HUES6 (cell line): ENCODE measurements around the gene UBAC1.

Source experiments
- H3K27ac ChIP-seq: 2 replicates; pipeline ENCODE4 v1.7.0; 2013; ENCODE audit warnings: low read depth, mild to moderate bottlenecking, low read length, inconsistent platforms
- H3K27me3 ChIP-seq: 2 replicates; pipeline ENCODE4 v1.6.1; 2013; ENCODE audit warnings: low read length; ENCODE audit not compliant: control insufficient read depth, insufficient read depth
- H3K36me3 ChIP-seq: 2 replicates; pipeline ENCODE4 v1.6.1; 2013; ENCODE audit warnings: low read length; ENCODE audit not compliant: control insufficient read depth, insufficient read depth
- H3K4me1 ChIP-seq: 2 replicates; pipeline ENCODE4 v1.6.1; 2013; ENCODE audit warnings: low read length; ENCODE audit not compliant: control insufficient read depth, insufficient read depth
- H3K4me3 ChIP-seq: 2 replicates; pipeline ENCODE4 v1.5.1; 2013; ENCODE audit warnings: low read depth, low read length
- H3K9ac ChIP-seq: one replicate; pipeline ENCODE4 v1.6.1; 2013; ENCODE audit warnings: mild to moderate bottlenecking, low read length
- H3K9me3 ChIP-seq: 2 replicates; pipeline ENCODE4 v1.6.1; 2013; ENCODE audit warnings: low read depth, low read length; ENCODE audit not compliant: control insufficient read depth, insufficient read depth

UBAC1 gene

GRCh38 chr9:135931349-135931820 lies 29.8 kb downstream of the UBAC1 start:
- Histone ChIP-seq H3K9ac (no peak overlapping the region), H3K27me3 (no peaks in the 10 kb centered on the region), H3K27ac (no peak overlapping the region), H3K4me3 (no peak overlapping the region), H3K36me3 (peaks cover 44% of the 10 kb centered on the region), H3K4me1 (no peaks in the 10 kb centered on the region), H3K9me3 (no peaks in the 10 kb centered on the region)

GRCh38 chr9:135930446-135931345 lies 30.5 kb downstream of the UBAC1 start:
- H3K27me3 ChIP-seq = no peaks in the 10 kb centered on the region
- H3K27ac ChIP-seq = no peak overlapping the region
- H3K36me3 ChIP-seq = peaks cover 39% of the 10 kb centered on the region
- H3K9ac ChIP-seq = no peak overlapping the region
- no peaks in the 10 kb centered on the region for H3K9me3 ChIP-seq
- no peaks in the 10 kb centered on the region for H3K4me1 ChIP-seq
- no peak overlapping the region for H3K4me3 ChIP-seq

GRCh38 chr9:135929656-135930445 lies 31.3 kb downstream of the UBAC1 start:
- H3K4me3 ChIP-seq = no peak overlapping the region
- H3K4me1 ChIP-seq = no peaks in the 10 kb centered on the region
- H3K27ac ChIP-seq = no peak overlapping the region
- H3K36me3 ChIP-seq = peaks cover 32% of the 10 kb centered on the region
- no peak overlapping the region for H3K9ac ChIP-seq
- no peaks in the 10 kb centered on the region for H3K9me3 ChIP-seq
- no peaks in the 10 kb centered on the region for H3K27me3 ChIP-seq

- H3K27me3 ChIP-seq = no peaks in the 10 kb centered on the region
- no peak overlapping the region for H3K27ac ChIP-seq
- H3K9ac ChIP-seq = no peak overlapping the region
- H3K36me3 ChIP-seq = peaks cover 36% of the 10 kb centered on the region
- H3K4me3 ChIP-seq = no peak overlapping the region
- H3K4me1 ChIP-seq = no peaks in the 10 kb centered on the region
- no peaks in the 10 kb centered on the region for H3K9me3 ChIP-seq
These were observed 32.2 kb downstream of the UBAC1 start for GRCh38 chr9:135928731-135929655.

GRCh38 chr9:135928074-135928730 lies 33.0 kb downstream of the UBAC1 start:
- Histone ChIP-seq H3K4me3 (no peak overlapping the region), H3K27me3 (no peaks in the 10 kb centered on the region), H3K4me1 (no peaks in the 10 kb centered on the region), H3K36me3 (peaks cover 31% of the 10 kb centered on the region), H3K9ac (no peak overlapping the region), H3K9me3 (no peaks in the 10 kb centered on the region), H3K27ac (no peak overlapping the region)

- H3K27ac ChIP-seq = no peak overlapping the region
These were observed 33.8 kb downstream of the UBAC1 start for GRCh38 chr9:135927195-135928013.

GRCh38 chr9:135926402-135927194 lies 34.6 kb downstream of the UBAC1 start:
- Histone ChIP-seq H3K4me1 (no peaks in the 10 kb centered on the region), H3K4me3 (no peak overlapping the region), H3K27ac (no peak overlapping the region), H3K9ac (no peak overlapping the region), H3K36me3 (peaks cover 20% of the 10 kb centered on the region), H3K9me3 (no peaks in the 10 kb centered on the region), H3K27me3 (no peaks in the 10 kb centered on the region)

More at GRCh38 chr9:135927195-135928013, 33.8 kb downstream of the UBAC1 start:
- no peaks in the 10 kb centered on the region for H3K27me3 ChIP-seq
- no peak overlapping the region for H3K4me3 ChIP-seq
- no peak overlapping the region for H3K9ac ChIP-seq
- no peaks in the 10 kb centered on the region for H3K4me1 ChIP-seq
- peaks cover 23% of the 10 kb centered on the region for H3K36me3 ChIP-seq
- no peaks in the 10 kb centered on the region for H3K9me3 ChIP-seq

- H3K36me3 ChIP-seq = peaks cover 10% of the 10 kb centered on the region
- H3K9me3 ChIP-seq = no peaks in the 10 kb centered on the region
- H3K4me1 ChIP-seq = no peaks in the 10 kb centered on the region
- H3K9ac ChIP-seq = no peak overlapping the region
- H3K27me3 ChIP-seq = no peaks in the 10 kb centered on the region
- no peak overlapping the region for H3K4me3 ChIP-seq
- H3K27ac ChIP-seq = no peak overlapping the region
These were observed 35.6 kb downstream of the UBAC1 start for GRCh38 chr9:135925496-135926133.
